ENCODE data around the gene CAMKMT.

DNA sequence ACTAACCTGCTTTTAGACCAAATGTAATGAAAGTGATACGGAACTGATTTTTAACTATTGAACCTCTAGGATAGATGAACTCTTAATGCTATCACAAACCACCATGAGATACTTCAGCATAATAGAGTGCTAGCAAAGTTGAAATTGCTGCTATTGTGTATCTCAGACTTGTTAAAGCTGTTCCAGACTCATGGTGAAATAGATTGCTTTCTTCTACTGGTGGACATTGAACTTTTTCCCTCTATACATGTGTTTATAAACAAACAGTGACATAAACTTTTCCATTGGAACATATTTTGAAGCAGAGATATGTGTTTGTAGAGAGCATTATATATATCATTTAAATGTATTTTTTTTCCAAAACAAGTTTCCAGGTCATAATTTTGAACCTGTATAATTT is 157.3 kb downstream of the CAMKMT start:
- no peak for TF ChIP-seq ZBTB7A (IDR thresholded peaks at IDR 0.05; ENCODE audit: low read depth)
- TF ChIP-seq CEBPB (IDR thresholded peaks at IDR 0.05), result no peak
- no peak for TF ChIP-seq EGR1 (IDR thresholded peaks at IDR 0.05)
- TF ChIP-seq YY1 (IDR thresholded peaks at IDR 0.05; ENCODE audit: low read depth), result no peak
- TF ChIP-seq NFIC (IDR thresholded peaks at IDR 0.05), result no peak
- no peak for TF ChIP-seq FOXM1 (IDR thresholded peaks at IDR 0.05; ENCODE audit: borderline replicate concordance, low read depth)
- no peak for TF ChIP-seq EP300 (IDR thresholded peaks at IDR 0.05; ENCODE audit: borderline replicate concordance)
- TF ChIP-seq RAD21 (IDR thresholded peaks at IDR 0.05; ENCODE audit: low read depth), result no peak
